Thoracic aorta (tissue), 2 donors: Measurements from ENCODE around the gene ADPRHL1. TPM values are rescaled to one million over a fixed set of nuclear protein-coding genes. Genes with fewer than 3 reads are reported as not detected.

Source experiments
- ATAC-seq: fragments of 150-250 bp; one replicate; pipeline ENCODE4 v1.8.0; 2017; ENCODE audit warnings: low read depth; ENCODE audit not compliant: insufficient number of reproducible peaks, low FRiP score
- DNase-seq: peaks from one replicate; pipeline ENCODE4 v3.0.0-alpha.2; 2020; ENCODE audit warnings: low spot score
- H3K27ac ChIP-seq, 2 donors: fragments of 200-600 bp; sonication (generic); 1 replicate in 1 of 2; 2 replicates in 1 of 2; pipeline ENCODE4 v1.5.1; 2016; ENCODE audit warnings: mild to moderate bottlenecking in 2 of 2, moderate library complexity in 2 of 2
- H3K27me3 ChIP-seq: fragments of 200-600 bp; sonication (generic); replicated peaks from 2 replicates; pipeline ENCODE4 v1.6.0; 2016; ENCODE audit warnings: mild to moderate bottlenecking; ENCODE audit not compliant: insufficient read depth
- H3K36me3 ChIP-seq: fragments of 200-600 bp; sonication (generic); one replicate; pipeline ENCODE4 v1.5.1; 2016
- H3K4me1 ChIP-seq, 2 donors: fragments of 200-600 bp; sonication (generic); 1 replicate in 1 of 2; 2 replicates in 1 of 2; pipeline versions ENCODE4 v1.5.1 to v1.6.0; 2016; ENCODE audit warnings: low read depth in 2 of 2, mild to moderate bottlenecking in 1 of 2; ENCODE audit not compliant: control insufficient read depth in 1 of 2
- H3K4me3 ChIP-seq: fragments of 200-600 bp; sonication (generic); 2 replicates; pipeline ENCODE4 v1.5.1; 2016; ENCODE audit warnings: mild to moderate bottlenecking
- H3K9me3 ChIP-seq: fragments of 200-600 bp; sonication (generic); 2 replicates; pipeline ENCODE4 v1.5.1; 2016
- total RNA-seq, 2 donors: library from RNA; depleted of rRNA; stranded (reverse); fragments of >200 nt; gene quantifications; one replicate each; pipeline versions ENCODE4 v1.1.0 to v1.2.3, GENCODE V29; 2016
- TF ChIP-seq, protein P1 (sequence below): fragments of 200-600 bp; sonication (generic); IDR thresholded peaks from one replicate; pipeline ENCODE4 v1.5.1; 2019; ENCODE audit warnings: antibody characterized with exemption

The ADPRHL1 gene
- total RNA-seq, 2 donors from 2014 or later = 11.8 to 12.6 TPM

GRCh38 chr13:113498905-113499304, 45.6 kb upstream of the ADPRHL1 start:
- DNase-seq (no peak), ATAC-seq (no peak)
- Histone ChIP-seq H3K4me3 (no peak overlapping the region), H3K27me3 (no peaks in the 10 kb centered on the region), H3K36me3 (peaks cover 37% of the 10 kb centered on the region), H3K27ac (no peak overlapping the region), H3K4me1 (peaks cover 10 to 45% of the 10 kb centered on the region in 2 donors), H3K9me3 (no peaks in the 10 kb centered on the region)
- TF ChIP-seq, protein P1, sequence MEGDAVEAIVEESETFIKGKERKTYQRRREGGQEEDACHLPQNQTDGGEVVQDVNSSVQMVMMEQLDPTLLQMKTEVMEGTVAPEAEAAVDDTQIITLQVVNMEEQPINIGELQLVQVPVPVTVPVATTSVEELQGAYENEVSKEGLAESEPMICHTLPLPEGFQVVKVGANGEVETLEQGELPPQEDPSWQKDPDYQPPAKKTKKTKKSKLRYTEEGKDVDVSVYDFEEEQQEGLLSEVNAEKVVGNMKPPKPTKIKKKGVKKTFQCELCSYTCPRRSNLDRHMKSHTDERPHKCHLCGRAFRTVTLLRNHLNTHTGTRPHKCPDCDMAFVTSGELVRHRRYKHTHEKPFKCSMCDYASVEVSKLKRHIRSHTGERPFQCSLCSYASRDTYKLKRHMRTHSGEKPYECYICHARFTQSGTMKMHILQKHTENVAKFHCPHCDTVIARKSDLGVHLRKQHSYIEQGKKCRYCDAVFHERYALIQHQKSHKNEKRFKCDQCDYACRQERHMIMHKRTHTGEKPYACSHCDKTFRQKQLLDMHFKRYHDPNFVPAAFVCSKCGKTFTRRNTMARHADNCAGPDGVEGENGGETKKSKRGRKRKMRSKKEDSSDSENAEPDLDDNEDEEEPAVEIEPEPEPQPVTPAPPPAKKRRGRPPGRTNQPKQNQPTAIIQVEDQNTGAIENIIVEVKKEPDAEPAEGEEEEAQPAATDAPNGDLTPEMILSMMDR = no peak

GRCh38 chr13:113497217-113497616, 43.9 kb upstream of the ADPRHL1 start:
- DNase-seq = no peak
- ATAC-seq = no peak
- no peaks in the 10 kb centered on the region for H3K9me3 ChIP-seq
- TF ChIP-seq, protein P1 = no peak
- H3K27ac ChIP-seq = no peak overlapping the region
- H3K4me1 ChIP-seq = peaks cover 20 to 58% of the 10 kb centered on the region in 2 donors
- no peak overlapping the region for H3K4me3 ChIP-seq
- H3K36me3 ChIP-seq = peaks cover 29% of the 10 kb centered on the region
- no peaks in the 10 kb centered on the region for H3K27me3 ChIP-seq

DNA sequence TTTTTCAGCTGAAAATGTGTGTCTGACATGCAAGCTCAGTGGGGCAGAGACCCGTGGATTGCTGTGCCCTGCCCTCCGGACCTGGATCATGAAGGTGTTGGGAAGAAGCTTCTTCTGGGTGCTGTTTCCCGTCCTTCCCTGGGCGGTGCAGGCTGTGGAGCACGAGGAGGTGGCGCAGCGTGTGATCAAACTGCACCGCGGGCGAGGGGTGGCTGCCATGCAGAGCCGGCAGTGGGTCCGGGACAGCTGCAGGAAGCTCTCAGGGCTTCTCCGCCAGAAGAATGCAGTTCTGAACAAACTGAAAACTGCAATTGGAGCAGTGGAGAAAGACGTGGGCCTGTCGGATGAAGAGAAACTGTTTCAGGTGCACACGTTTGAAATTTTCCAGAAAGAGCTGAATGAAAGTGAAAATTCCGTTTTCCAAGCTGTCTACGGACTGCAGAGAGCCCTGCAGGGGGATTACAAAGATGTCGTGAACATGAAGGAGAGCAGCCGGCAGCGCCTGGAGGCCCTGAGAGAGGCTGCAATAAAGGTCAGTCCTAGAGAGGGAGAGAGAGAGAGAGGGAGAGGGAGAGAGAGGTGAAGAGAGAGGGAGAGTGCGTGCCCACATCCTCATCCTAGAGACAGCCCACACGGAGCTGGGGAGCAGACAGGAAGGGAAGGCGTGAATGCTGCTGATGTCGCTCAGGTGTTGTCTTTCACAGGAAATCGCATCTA, 42.4 kb upstream of the ADPRHL1 start:
- no peak overlapping the region for H3K27ac ChIP-seq
- TF ChIP-seq, protein P1 = no peak
- H3K9me3 ChIP-seq = no peaks in the 10 kb centered on the region
- H3K27me3 ChIP-seq = no peaks in the 10 kb centered on the region
- DNase-seq (no peak), ATAC-seq (no peak)
- peak overlapping the region; percentile 42 for H3K4me3 ChIP-seq
- H3K36me3 ChIP-seq = peaks cover 18% of the 10 kb centered on the region
- peaks cover 25 to 62% of the 10 kb centered on the region in 2 donors for H3K4me1 ChIP-seq

- H3K4me1 ChIP-seq = peaks cover 34 to 74% of the 10 kb centered on the region in 2 donors
- no peaks in the 10 kb centered on the region for H3K27me3 ChIP-seq
- H3K4me3 ChIP-seq = peak overlapping the region; percentile 93
- no peaks in the 10 kb centered on the region for H3K9me3 ChIP-seq
- H3K27ac ChIP-seq = peak overlapping the region; percentile 74 to 82
- H3K36me3 ChIP-seq = peaks cover 5% of the 10 kb centered on the region
- no peak for DNase-seq
- TF ChIP-seq, protein P1 = no peak
- peak; percentile 47 for ATAC-seq
Measured at GRCh38 chr13:113493315-113493951, 40.1 kb upstream of the ADPRHL1 start.

- H3K36me3 ChIP-seq = no peaks in the 10 kb centered on the region
- no peak for ATAC-seq
- DNase-seq = no peak
- H3K27me3 ChIP-seq = no peaks in the 10 kb centered on the region
- H3K4me3 ChIP-seq = peak overlapping the region; percentile 93
- peaks cover 34 to 69% of the 10 kb centered on the region in 2 donors for H3K4me1 ChIP-seq
- TF ChIP-seq, protein P1 = no peak
- no peaks in the 10 kb centered on the region for H3K9me3 ChIP-seq
- peak overlapping the region; percentile 74 to 82 for H3K27ac ChIP-seq
Measured at GRCh38 chr13:113491982-113492381, 38.7 kb upstream of the ADPRHL1 start.
